GM10248 (cell line): Measurements from ENCODE around the gene NOX5.

Experiments used
- CTCF ChIA-PET: fragments of 300-600 bp; sonication (Branson Sonifier 250); formaldehyde crosslinking; extraction: SDS; loops from one replicate; lab custom pipeline; 2021; ENCODE audit warnings: antibody characterized with exemption; lab: Yijun Ruan, JAX
- POLR2A ChIA-PET: fragments of 350-650 bp; sonication (Branson Sonifier 250); formaldehyde crosslinking; extraction: SDS; loops from one replicate; lab custom pipeline; 2020; ENCODE audit warnings: antibody characterized with exemption; lab: Yijun Ruan, JAX
- DNase-seq: peaks from one replicate; pipeline ENCODE4 v3.0.0; 2012; ENCODE audit errors: extremely low spot score
- CTCF ChIP-seq: IDR thresholded peaks from 2 replicates; pipeline ENCODE4 v1.5.1; 2012; ENCODE audit warnings: mild to moderate bottlenecking, low read depth; ENCODE audit errors: extremely low read depth, missing control alignments, control extremely low read depth

The NOX5 gene

GRCh38 chr15:69089258-69089657 is 74.8 kb downstream of the NOX5 start:
- no peak for TF ChIP-seq CTCF
- ChIA-PET POLR2A (no interaction called here), CTCF (interaction anchor here (1.8 kb wide), 1 partner anchor 27 kb away, joined by 4 read pairs; no protein-coding TSS in a partner anchor)
- no peak for DNase-seq

GRCh38 chr15:69090197-69090948 is 75.9 kb downstream of the NOX5 start:
- ChIA-PET CTCF (no interaction called here), POLR2A (no interaction called here)
- no peak for TF ChIP-seq CTCF
- no peak for DNase-seq

- no peak for TF ChIP-seq CTCF
- DNase-seq, result no peak
- CTCF ChIA-PET, result no interaction called here
- POLR2A ChIA-PET, result no interaction called here
Observed at GRCh38 chr15:69091654-69092053, 77.2 kb downstream of the NOX5 start.

GRCh38 chr15:69092159-69092558 is 77.7 kb downstream of the NOX5 start:
- CTCF ChIA-PET, result no interaction called here
- no peak for DNase-seq
- TF ChIP-seq CTCF, result no peak

GRCh38 chr15:69093127-69093526 is 78.6 kb downstream of the NOX5 start:
- CTCF ChIA-PET, result no interaction called here
- DNase-seq, result no peak
- TF ChIP-seq CTCF, result no peak
- POLR2A ChIA-PET, result no interaction called here

More at GRCh38 chr15:69092159-69092558, 77.7 kb downstream of the NOX5 start:
- POLR2A ChIA-PET, result no interaction called here

GRCh38 chr15:69093614-69094013 is 79.1 kb downstream of the NOX5 start:
- CTCF ChIA-PET, result no interaction called here
- DNase-seq, result no peak
- POLR2A ChIA-PET, result no interaction called here
- no peak for TF ChIP-seq CTCF
